Neural crest cell (in vitro differentiated cells): Measurements from ENCODE around the gene GRHPR. TPM values are rescaled to one million over a fixed set of nuclear protein-coding genes. Genes with fewer than 3 reads are reported as not detected.
A peak's percentile ranks its signal among the peaks of the same experiment; 100 is the strongest.

Experiments
- DNase-seq: peaks from one replicate; pipeline ENCODE4 v3.0.0; 2021; ENCODE audit warnings: low read depth, mixed read lengths, low spot score
- H3K27ac Mint-ChIP-seq: one replicate; pipeline ENCODE4 v1.8.0; 2021; ENCODE audit warnings: mild to moderate bottlenecking, mixed read lengths; ENCODE audit not compliant: unreplicated experiment
- H3K27me3 Mint-ChIP-seq: 2 replicates; pipeline ENCODE4 v1.8.0; 2021; ENCODE audit warnings: low read depth, mild to moderate bottlenecking, mixed read lengths
- H3K36me3 Mint-ChIP-seq: 2 replicates; pipeline ENCODE4 v1.8.0; 2021; ENCODE audit warnings: low read depth, mild to moderate bottlenecking, mixed read lengths
- H3K4me1 Mint-ChIP-seq: 2 replicates; pipeline ENCODE4 v1.8.0; 2021; ENCODE audit warnings: mixed read lengths
- H3K4me3 Mint-ChIP-seq: one replicate; pipeline ENCODE4 v1.8.0; 2021; ENCODE audit warnings: mild to moderate bottlenecking, mixed read lengths
- H3K9me3 Mint-ChIP-seq: 2 replicates; pipeline ENCODE4 v1.8.0; 2021; ENCODE audit warnings: mixed read lengths
- CTCF ChIP-seq: fragments of 200-600 bp; sonication (generic); conservative IDR thresholded peaks from 2 replicates; pipeline ENCODE4 v1.5.0; 2021; ENCODE audit warnings: antibody characterized with exemption, mild to moderate bottlenecking
- total RNA-seq: library from RNA; stranded (reverse); gene quantifications from 2 replicates; pipeline ENCODE4 v1.2.1, GENCODE V29; 2021

Gene GRHPR
- total RNA-seq, 1 donor from 2014 or later: 120 TPM

DNA sequence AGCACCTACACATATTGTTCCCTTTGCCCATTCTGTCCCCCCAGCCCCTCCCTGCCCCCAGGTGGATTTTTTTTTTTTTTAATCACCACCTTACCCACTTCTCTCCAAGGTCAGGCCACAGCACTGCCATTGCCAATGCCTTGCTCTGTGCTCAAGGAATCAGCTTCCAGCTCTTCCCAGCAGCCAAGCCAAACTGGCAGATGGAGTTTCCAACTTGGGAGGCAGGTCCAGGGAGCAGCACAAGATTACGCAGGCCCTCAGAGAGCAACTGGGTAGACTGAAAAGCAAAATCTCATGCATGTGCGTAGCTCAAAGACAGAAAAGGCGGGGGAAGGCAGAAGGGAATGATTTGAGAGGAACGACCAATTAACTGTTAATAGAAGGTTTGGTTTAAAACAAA is 15.1 kb downstream of the GRHPR start:
- Mint-ChIP-seq H3K4me1 (peaks cover 26% of the 10 kb centered on the region), H3K36me3 (peaks cover 13% of the 10 kb centered on the region)

DNA sequence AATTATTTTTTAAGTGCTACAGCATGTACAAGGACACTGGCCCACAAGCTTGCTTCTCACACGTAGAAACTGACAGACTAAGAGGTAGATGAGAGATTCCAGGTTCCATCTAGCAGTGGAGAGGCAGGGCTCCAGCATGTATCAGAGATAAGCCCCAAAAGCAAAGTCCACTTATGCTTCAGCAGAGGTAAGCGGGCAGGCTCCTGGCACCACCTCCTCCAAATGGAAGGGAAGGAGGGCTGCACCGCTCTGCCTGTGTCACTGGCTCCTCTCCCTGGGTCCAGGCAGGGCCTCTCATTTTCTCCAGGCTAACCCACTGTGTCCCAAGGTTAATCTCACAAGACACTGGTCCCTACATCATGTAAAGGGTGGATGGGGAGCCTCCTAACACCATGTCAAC is 15.9 kb downstream of the GRHPR start:
- Mint-ChIP-seq H3K27me3 (no peaks in the 10 kb centered on the region), H3K9me3 (no peaks in the 10 kb centered on the region), H3K27ac (no peak overlapping the region), H3K4me3 (no peak overlapping the region), H3K36me3 (peaks cover 13% of the 10 kb centered on the region), H3K4me1 (peaks cover 19% of the 10 kb centered on the region)
- DNase-seq: no peak
- TF ChIP-seq CTCF: no peak

More for the DNA sequence above, 15.1 kb downstream of the GRHPR start:
- DNase-seq: no peak
- Mint-ChIP-seq H3K4me3 (no peak overlapping the region), H3K9me3 (no peaks in the 10 kb centered on the region), H3K27me3 (no peaks in the 10 kb centered on the region), H3K27ac (no peak overlapping the region)
- TF ChIP-seq CTCF: no peak

DNA sequence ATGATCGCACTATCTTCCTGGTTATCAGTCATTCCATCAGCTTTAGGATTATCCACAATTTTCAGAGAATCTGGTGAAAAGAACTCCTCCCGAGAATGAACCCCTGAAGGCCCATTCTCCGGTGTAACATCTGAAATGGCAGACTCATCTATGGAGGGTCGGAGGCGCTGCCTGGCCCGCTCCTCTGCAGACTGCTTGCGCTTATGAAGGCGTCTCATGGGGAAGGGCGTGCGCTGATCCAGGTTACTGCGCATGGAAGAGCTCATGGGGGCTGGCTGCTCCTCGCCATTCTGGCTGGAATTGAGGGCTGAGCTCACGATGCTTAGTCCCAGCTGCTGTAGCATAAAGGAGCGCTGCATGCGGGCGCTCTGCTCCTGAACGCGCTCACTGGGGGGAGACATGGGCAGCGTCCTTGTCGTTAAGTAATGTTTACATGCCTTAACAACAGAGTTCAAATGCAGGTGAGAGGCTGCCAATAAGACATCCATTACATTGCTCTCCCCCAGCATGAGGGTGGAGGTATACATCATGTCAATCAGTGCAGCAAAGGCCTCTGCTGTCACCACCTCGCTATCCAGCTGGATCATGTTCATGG is 19.4 kb downstream of the GRHPR start:
- Mint-ChIP-seq H3K9me3 (no peaks in the 10 kb centered on the region), H3K4me3 (no peak overlapping the region), H3K27ac (peak overlapping the region; percentile 24), H3K36me3 (peaks cover 8% of the 10 kb centered on the region), H3K27me3 (no peaks in the 10 kb centered on the region), H3K4me1 (no peaks in the 10 kb centered on the region)
- no peak for DNase-seq
- TF ChIP-seq CTCF: no peak

DNA sequence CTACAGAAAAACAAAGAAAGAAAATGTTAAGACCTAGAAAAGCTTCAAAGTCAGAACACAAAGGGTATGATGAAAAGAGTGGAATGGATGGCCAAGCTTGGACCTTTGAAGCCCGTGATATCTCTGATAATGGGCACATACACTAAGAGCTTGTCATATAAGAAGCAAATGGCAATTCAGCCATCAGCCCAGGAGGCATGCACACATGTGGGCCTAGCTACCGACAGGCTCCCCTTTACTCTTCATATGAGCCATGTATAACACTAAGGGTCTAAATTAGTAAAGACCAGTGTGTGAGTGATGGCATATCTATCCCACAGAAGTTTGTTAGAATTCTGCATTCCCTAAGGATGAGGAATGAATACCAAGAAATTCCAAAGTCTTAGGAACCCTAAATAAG is 20.1 kb downstream of the GRHPR start:
- no peak overlapping the region for H3K4me3 Mint-ChIP-seq
- no peaks in the 10 kb centered on the region for H3K9me3 Mint-ChIP-seq
- H3K27ac Mint-ChIP-seq: peak overlapping the region; percentile 24
- peaks cover 5% of the 10 kb centered on the region for H3K36me3 Mint-ChIP-seq
- no peak for TF ChIP-seq CTCF
- no peaks in the 10 kb centered on the region for H3K27me3 Mint-ChIP-seq
- DNase-seq: no peak
- H3K4me1 Mint-ChIP-seq: no peaks in the 10 kb centered on the region

- Mint-ChIP-seq H3K4me3 (no peak overlapping the region), H3K27ac (no peak overlapping the region), H3K9me3 (no peaks in the 10 kb centered on the region), H3K4me1 (peaks cover 4% of the 10 kb centered on the region), H3K36me3 (peaks cover 9% of the 10 kb centered on the region), H3K27me3 (no peaks in the 10 kb centered on the region)
- DNase-seq: no peak
- no peak for TF ChIP-seq CTCF
Observed at GRCh38 chr9:37443566-37443965, 21.1 kb downstream of the GRHPR start.

- no peak for TF ChIP-seq CTCF
- no peaks in the 10 kb centered on the region for H3K9me3 Mint-ChIP-seq
- no peaks in the 10 kb centered on the region for H3K27me3 Mint-ChIP-seq
- H3K27ac Mint-ChIP-seq: no peak overlapping the region
- H3K4me1 Mint-ChIP-seq: peaks cover 8% of the 10 kb centered on the region
- H3K4me3 Mint-ChIP-seq: no peak overlapping the region
- DNase-seq: no peak
- peaks cover 9% of the 10 kb centered on the region for H3K36me3 Mint-ChIP-seq
Observed at GRCh38 chr9:37444890-37445289, 22.4 kb downstream of the GRHPR start.
